GM04504 (cell line): Measurements from ENCODE around the gene IFNA13.
"Not testable (repeated sequence)": the region's sequence is repeated elsewhere in the genome, so short reads cannot be mapped to it uniquely, and the experiment has no call there.

ENCODE experiments used
- DNase-seq: peaks from one replicate; pipeline ENCODE4 v3.0.0-alpha.2; 2012; ENCODE audit warnings: low read depth

The IFNA13 gene

DNA sequence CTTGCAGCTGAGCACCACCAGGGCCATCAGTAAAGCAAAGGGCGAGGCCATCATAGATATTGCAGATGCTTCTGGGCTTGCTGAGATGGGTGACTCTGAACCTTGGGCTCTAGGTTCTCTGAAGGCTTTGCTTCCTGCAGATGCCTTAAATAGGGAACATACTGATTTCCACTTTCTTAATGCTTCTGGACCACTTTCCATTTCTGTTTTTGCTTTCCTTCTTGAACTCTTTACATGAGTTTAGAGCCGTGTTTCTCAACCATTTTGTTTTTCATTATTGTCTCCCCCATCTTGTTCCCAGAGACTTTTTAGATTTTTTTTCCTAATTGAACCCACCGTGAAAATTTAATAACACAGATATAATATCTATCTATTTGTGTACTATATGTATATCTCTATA is at the start of gene IFNA13:
Gene IFNA13, minus strand, starts transcription at position 101 of the 400 bp plus-strand sequence. Its CDS starts 47 bp downstream, at position 54.
- DNase-seq, result no peak

DNA sequence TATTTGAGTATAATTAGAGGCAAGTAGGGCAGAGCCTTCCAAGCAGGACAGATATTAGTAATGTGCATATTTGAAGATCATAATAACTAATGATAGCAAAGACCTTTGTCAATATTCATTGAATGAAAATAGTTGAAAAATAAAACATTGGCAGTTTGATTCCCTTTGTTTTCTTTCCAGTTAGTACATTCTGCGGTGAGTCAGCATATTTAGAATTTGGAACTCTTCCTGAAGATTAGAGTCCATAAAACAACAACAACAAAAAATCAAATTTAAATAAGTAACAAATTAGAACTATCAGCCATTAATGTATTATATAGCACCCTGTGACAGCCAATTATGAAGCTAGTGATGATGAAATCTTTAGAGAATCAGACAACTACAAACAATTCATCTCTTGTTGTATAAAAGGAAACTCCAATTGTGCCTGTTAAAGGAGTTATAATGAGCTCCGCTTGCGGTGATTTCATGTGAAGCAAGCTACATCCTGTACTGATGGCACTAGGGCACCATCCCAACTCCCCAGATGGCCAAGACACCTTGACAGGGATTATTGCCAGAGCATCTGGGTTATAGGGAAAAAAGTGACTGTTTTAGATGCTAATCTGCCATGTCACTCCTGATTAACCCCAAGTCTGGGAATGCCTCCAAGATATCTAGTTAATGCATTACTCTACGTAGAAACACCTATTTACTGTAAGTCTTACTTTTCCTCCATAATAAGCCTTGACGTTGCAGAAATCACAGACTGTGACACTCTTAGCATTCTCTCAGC is 47.8 kb upstream of the IFNA13 start:
- DNase-seq, result no peak

DNA sequence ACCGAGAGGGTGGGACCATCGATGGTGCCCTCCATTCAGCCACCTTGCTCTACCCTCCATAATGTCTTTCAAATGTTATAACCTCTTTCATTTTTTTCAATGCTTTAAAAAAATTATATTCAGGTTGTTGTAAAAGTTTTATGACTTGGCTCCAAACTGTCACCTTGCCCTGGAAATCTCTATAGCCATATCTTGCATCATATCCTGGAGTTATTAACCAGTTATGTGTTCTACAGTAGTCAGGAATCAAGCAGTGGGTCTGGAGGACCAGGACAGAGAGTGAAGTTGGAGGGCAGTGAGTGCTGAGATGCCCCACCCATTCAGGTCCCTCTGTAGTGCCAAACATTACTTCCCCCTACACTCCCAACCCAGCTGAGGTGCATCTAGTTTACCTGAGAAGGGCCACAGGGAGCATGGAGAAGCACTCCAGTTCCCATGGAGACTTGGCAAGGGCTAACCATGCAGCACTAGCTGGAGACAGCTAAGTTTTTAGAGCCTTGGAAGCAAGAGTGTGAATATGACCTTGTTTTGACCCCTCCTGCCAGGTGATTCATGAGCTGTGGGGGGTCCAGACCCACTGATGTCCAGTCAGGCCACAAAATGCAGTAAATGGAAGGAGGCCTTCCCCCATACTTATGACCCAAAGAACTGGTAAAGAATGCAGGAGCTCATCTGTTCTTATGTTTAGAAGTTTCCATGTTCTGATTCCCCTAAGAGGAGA is 46.5 kb upstream of the IFNA13 start:
- DNase-seq, result no peak

DNA sequence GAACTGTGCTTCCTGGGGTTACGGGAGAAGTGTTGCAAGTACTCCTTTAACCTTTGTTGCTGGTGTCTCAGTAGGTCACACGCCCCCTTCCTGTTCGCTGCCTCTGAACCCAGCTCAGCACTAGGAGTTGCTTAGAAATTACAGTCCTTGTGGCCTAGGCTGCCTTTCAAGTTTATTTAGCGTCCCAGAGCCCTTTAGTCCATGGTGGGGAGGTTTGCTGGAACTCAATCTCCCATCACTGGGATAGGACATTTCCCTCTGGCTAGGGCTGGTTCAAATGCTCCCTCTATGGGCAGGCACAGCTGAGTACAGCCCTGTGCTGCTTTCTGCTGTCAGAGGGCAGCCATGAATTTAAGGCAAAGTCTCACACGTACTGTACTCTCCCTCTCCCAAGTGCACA is 45.8 kb upstream of the IFNA13 start:
- no peak for DNase-seq

DNA sequence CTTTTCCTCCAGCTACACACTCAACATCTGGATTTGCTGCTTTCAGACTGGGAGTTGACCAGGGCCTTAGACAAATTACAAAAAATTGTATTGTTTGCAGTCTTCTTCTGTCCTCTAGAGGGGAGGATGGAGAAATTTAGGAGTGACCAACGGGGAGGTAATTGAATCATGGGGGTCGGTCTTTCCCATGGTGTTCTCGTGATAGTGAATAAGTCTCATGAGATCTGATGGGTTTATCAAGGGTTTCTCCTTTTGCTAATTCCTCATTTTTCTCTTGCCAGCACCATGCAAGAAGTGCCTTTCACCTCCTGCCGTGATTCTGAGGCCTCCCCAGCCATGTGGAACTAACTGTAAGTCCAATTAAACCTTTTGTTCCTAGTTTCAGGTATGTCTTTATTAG is 45.3 kb upstream of the IFNA13 start:
- no peak for DNase-seq

DNA sequence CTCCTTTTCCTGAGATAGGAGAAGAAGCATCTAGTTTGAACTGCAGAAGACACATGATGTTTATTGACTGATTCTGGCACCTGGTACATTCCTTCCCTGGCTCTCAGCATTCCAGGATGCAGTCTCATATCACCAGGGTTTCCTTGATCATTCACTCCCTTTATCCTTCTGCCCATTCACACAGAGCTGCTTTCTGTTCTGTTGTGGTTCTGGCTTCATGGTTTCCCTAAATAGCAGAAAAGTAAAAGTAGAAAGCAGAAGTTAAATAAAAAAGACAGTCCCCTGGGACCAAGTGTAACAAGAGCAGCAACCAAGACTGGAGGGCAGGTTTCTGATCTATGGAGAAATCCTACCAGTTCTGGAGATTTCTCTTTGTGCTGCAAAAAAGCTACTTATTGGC is 44.2 kb upstream of the IFNA13 start:
- no peak for DNase-seq

DNA sequence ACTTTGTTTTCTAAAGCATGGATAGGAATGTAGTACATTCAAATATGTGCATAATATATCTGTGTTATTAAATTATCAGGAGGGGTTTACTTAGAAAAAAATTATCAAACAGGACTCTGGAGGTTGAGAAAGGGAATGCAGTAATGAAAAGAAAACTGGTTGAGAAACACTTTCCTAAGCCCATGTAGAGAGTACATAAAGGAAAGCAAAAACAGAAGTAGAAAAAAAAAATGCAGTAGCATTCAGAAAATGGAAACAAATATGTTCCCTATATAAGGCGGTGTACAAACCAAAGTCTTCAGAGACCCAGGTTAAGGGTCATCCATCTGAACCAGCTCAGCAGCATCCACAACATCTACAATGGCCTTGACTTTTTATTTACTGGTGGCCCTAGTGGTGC is 41.0 kb upstream of the IFNA13 start, which contains the start of gene IFNA8:
Gene IFNA8, plus strand, starts transcription at position 301 of the 400 bp plus-strand sequence. Its CDS starts 60 bp downstream, at position 361.
- no peak for DNase-seq

DNA sequence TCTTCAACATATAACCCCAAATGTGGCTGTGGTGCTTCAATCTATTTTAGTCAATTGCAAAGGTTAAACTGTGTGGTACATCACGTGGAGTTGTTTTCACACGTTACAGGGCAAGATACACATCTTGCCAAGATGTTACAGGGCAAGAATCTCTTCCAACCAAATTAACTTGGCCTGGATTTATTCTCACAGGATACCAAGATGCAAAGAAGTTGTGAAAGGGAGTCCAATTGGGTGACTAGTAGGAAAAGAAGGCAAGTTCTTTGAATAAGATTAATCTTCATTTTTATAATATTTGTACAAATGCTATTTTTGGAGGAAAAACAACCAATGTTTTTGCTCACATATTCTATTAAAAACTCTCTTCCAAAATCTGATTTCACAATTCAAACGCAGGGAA is 36.3 kb upstream of the IFNA13 start:
- DNase-seq, result no peak

DNA sequence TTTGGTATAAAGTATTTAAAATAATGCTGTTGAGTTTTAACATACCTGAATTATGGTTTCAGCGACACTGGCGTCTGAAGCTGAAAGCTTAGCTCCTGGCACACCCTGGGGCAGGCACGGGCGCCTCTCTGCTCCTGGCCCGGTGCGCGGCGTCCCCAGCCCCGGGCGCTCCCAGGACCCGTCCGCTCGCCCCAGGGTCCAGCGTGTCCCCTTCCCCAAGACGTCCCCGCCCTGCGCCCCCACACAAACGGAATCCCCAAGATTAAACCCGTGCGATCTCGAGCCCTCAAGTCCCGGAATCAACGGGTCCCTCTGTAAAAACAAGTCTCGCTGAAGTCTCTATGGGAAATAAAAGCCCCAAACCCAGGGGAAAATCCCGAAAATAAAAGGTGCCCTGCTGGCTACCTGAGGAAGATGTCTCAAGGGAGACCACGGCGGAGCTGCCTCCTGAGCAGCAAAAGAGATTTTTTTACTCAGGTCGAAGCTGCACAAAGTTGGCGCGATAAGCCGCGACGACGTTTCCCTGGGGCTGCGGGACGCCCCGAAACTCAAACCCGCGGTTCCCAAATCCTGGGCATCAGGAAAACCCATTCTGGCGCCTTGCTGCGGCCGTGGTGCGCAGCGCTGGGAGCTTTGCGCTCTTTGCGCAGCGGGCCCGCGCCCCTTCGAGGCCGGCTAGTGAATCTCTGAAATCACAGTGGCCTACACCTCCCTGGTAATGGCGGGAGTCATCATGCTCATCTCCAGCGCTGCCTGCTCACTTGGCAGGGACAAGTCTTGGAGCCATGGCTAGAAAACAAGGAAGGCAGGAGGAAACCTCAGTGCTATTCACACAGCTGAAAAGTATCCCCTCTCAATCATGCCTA is 34.8 kb upstream of the IFNA13 start:
- no peak for DNase-seq

DNA sequence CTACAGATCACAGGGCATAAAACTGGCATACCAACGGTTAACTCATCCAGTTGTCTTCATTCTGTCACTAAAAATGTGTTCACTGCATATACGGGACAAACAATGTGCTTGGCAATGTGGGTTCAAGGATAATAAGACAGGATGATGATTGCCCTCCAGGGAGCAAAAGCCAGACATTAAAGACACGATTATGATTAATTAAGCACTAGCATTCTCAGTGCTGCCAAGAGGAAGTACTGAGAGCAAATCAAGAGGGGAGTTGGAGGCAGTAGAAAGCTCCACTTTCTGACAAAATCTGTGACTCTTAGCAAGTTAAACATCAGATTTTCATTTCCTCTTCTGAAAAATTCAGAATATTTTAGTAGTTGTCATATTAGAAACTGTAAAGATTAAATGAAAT is 32.1 kb upstream of the IFNA13 start:
- DNase-seq, result no peak

DNA sequence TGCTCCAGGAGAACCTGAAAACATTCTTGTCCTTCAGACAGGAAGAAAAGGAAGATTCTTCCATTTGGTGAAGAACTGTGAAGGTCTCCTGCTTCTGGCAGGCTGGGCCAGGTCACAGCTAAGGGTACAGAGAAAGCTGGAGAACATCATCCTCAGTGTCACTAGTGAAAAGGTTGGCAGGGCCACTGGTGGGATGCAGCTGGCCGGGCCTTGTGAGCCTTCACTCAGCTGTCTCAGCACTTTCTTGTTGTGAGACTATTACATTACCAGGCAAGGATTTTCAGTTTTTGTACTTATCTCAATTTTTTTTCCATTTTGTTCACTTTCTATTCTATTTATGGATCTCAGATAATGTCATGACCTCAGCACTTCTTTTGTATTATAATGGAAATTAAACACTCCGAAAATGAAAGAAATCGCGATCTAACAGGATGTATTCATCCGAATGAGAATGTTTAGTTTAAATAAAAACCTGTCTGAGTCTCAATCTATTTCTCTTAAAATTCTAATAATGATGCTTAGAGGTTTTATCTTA is 31.2 kb upstream of the IFNA13 start:
- DNase-seq, result no peak

DNA sequence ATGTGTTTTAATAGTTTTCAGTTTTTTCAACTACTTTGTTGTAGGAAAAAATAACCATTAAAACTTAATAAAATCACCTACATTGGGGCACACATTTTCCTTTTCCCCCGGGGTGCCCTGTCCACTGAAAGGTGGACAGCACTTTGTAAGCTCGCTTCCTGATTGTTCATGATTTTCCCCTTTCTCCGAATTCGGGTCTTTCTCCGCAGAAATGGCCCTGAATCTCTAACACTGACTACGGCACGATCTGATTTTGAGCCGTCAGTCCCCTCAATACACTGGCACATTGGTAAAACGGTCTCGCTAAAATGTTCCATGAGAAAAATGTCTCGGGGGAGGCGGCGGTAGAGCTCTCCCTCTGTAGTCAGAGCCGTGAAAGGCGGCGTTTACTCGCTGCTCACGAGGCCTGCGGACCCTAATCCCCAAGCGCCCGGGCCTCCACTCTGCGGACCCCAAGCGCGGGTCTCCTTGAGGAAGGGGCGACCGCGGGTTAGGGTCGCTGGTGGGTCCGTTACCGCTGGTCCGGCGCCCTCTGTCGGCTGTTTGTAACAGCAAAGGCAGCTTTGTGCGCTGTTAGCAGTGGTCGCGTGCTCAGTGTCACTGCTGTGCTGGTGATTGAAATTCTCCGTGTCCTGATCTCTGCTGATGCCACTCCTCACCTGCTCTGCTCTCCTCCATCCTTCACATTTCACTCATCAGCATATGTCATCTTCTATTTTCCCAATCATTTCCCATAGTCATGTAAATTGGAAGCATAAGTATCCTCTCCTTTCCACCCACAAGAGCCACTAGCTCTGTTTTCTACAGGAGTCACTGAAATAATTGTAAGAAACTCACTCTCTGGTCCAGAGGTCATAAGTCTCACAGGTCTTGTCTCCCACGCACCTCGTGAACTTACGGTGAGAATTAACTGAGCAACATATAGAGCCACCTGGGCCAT is 28.2 kb upstream of the IFNA13 start:
- DNase-seq, result no peak

DNA sequence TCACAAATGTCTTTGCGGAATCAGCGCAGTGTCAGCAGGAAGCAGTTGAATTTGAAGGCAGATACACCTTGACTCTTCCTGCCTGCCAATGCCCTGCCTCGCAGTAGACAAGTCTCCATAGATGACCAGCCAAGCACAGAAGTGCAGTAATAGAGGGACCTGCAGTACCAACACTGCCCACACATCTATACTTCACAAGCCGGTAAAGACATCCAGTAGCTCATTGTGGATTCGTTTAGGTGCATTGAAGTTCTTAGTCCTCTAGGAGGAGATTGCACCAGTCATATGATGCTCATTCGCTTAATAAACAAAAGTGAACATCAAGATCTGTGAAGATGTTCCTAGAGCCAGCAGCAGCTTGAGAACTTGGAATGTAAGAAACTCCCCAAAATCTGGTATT is 24.4 kb upstream of the IFNA13 start:
- DNase-seq, result no peak

DNA sequence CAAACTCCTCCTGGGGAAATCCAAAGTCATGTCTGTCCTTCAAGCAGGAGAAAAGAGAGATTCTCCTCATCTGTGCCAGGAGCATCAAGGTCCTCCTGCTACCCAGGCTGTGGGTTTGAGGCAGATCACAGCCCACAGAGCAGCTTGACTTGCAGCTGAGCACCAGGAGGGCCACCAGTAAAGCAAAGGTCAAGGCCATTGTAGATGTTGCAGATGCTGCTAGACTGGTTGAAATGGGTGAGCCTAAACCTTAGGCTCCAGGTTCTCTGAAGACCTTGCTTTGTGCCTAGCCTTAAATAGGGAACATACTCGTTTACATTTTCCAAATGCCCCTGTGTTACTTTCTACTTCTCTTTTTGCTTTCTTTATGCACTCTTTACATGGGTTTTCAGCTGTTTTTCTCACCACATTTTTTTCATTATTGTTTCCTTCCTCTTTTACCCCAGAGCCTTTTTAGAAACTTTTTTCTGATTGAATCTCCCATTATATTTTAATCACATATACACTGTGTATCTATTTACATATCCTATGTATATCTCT is 17.3 kb upstream of the IFNA13 start, which contains the start of gene IFNA2:
Gene IFNA2, minus strand, starts transcription at position 268 of the 540 bp plus-strand sequence. Its CDS starts 69 bp downstream, at position 199.
- DNase-seq, result no peak

DNA sequence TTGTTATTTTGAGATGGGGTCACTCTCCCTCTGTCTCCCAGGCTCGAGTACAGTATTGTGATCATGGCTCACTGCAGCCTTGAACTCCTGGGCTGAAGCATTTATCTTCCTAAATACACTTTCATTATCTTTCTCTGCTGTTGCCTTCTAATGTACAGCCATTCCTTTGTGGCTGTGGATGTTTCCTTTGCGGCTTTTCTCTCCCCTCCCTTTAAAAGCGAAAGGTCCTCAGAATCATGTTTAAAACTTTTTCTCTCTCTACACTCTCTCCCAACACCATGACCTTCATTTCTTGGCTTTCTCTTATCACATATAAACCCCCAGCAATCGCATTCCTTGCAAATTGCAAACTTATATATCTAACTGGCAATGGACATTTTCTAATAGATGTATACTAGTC is 15.8 kb upstream of the IFNA13 start:
- no peak for DNase-seq

DNA sequence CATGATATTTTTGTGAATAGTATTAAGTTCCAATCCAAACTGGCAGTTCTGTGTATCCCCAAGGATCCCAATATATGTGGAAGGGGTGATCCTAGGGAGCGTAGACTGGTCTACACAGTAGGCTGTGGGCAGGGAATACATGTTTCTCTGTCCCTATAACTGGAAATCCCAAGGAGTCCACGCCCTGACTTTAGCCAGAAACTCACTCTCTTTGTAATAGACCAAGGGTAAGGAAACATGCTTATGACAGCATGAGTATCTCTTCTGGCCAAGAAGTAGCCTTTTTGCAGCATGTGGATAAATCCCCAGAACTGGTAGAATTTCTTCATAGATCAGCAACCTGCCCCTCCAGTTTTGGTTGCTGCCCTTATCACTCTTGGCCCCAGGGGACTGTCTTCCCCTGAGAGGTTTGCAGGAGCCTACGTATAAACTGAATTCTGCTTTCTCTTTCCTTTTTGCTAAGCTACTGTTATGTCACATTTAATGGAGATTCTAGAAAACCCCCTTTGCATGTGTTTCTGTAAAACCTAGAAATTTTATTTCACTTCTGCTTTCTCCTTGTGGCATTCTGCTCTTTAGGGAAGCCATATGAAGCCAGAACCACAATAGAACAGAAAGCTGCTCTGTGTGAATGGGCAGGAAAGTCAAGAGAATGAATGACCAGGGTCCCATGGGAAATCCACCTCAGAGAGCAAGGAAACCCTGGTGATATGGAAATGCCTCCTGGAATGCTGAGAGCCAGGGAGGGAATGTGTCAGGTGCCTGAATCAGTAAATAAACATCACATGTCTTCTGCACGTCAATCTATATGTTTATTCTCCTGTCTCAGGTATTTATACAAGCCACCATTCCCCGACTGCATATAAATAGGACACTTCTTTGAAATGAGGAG is 13.8 kb upstream of the IFNA13 start:
- no peak for DNase-seq

DNA sequence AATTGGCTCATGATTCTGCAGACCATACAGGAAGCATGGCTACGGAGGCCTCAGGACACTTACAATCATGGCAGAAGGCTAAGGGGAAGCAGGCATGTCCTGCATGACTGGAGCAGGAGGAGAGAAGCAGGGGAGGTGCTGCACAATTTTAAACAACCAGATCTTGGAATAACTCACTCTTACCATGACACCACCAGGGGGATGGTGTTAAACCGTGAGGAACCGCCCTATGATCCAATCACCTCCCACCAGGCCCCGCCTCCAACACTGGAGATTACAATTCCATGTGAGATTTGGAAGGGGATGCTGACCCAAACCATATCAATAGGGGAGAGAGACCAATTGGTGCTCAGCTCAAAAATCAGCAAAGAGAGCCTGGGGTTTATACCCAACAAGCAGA is 3.6 kb upstream of the IFNA13 start:
- not testable (repeated sequence) for DNase-seq

DNA sequence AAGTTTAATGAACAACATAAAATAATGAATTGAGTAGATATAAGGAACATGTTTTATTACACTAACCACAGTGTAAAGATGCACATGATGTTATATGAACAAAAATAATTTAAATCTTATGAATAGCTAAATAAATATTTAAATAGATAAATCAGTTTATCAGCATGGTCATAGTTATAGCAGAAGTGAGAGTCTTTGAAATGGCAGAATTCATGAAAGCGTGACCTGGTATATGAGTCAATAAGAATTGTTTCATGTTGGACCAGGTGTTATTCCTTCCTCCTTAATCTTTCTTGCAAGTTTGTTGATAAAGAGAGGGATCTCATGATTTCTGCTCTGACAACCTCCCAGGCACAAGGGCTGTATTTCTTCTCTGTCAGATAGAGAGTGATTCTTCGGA is 688 bp downstream of the IFNA13 start:
- not testable (repeated sequence) for DNase-seq

DNA sequence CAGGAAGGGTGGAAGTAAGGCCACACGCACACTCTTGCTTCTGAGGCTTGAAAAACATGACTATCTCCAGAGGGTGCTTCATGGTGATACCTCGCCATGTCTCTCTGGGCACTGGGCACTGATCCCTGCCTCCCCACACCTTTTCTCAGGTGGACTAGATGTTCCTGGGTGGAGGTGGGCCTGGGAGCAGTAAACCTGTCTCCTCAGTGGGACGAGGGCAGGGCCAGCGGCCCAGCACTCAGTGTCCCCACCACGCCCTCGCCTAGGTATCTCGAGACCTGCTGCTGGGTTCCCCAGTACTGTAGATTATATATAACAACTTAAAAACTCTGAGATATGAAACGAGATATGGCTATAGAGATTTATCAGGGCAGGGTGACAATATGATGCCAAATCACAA is 5.6 kb downstream of the IFNA13 start:
- DNase-seq, result no peak
